Natural killer cell (primary cell): ENCODE results near the gene FBXL12. TPM values are rescaled to one million over a fixed set of nuclear protein-coding genes. Genes with fewer than 3 reads are reported as not detected.

Source experiments
- ATAC-seq, 3 donors: fragments of 150-1000 bp in 2 of 3; fragments of 200-7000 bp in 1 of 3; cut with Tn5 transposase; 1 replicate in 1 of 3; 2 replicates in 2 of 3; pipeline ENCODE4 v1.10.0; 2021; ENCODE audit warnings: mild to moderate bottlenecking in 2 of 3, moderate library complexity in 2 of 3
- DNase-seq, 2 donors: peaks; one replicate each; pipeline versions ENCODE4 v3.0.0 to v3.0.0-alpha.2; 2013 to 2021; ENCODE audit warnings: mixed read lengths in 1 of 2
- H3K27ac ChIP-seq: one replicate; pipeline ENCODE4 v1.5.1; 2013; ENCODE audit warnings: mild to moderate bottlenecking, low read length
- H3K27me3 ChIP-seq: one replicate; pipeline ENCODE4 v1.6.1; 2013; ENCODE audit warnings: low read length; ENCODE audit not compliant: control insufficient read depth, insufficient read depth
- H3K36me3 ChIP-seq: one replicate; pipeline ENCODE4 v1.6.1; 2013; ENCODE audit warnings: low read length; ENCODE audit not compliant: control insufficient read depth, insufficient read depth
- H3K4me1 ChIP-seq: one replicate; pipeline ENCODE4 v1.6.1; 2013; ENCODE audit warnings: low read length; ENCODE audit not compliant: control insufficient read depth, insufficient read depth
- H3K4me3 ChIP-seq: one replicate; pipeline ENCODE4 v1.5.1; 2013; ENCODE audit warnings: low read length
- H3K9me3 ChIP-seq: one replicate; pipeline ENCODE4 v1.6.1; 2013; ENCODE audit warnings: low read length; ENCODE audit not compliant: control insufficient read depth, insufficient read depth
- H3K27ac Mint-ChIP-seq, 2 donors: one replicate each; pipeline ENCODE4 v1.8.0; 2022; ENCODE audit warnings: mild to moderate bottlenecking in 2 of 2, mixed read lengths in 2 of 2, moderate library complexity in 1 of 2
- H3K27me3 Mint-ChIP-seq, 2 donors: one replicate each; pipeline ENCODE4 v1.8.0; 2022; ENCODE audit warnings: low read depth in 2 of 2, mixed read lengths in 2 of 2
- H3K36me3 Mint-ChIP-seq: one replicate; pipeline ENCODE4 v1.8.0; 2022; ENCODE audit warnings: mixed read lengths
- H3K4me1 Mint-ChIP-seq, 2 donors: one replicate each; pipeline ENCODE4 v1.8.0; 2022; ENCODE audit warnings: mixed read lengths in 2 of 2
- H3K4me3 Mint-ChIP-seq: one replicate; pipeline ENCODE4 v1.8.0; 2022; ENCODE audit warnings: mild to moderate bottlenecking, moderate library complexity, mixed read lengths
- H3K9me3 Mint-ChIP-seq, 2 donors: one replicate each; pipeline ENCODE4 v1.8.0; 2022; ENCODE audit warnings: mixed read lengths in 2 of 2
- CTCF ChIP-seq: fragments of 200-600 bp; IDR thresholded peaks from one replicate; pipeline ENCODE4 v1.8.0; 2022; ENCODE audit warnings: antibody characterized with exemption
- WGBS: methylation state at CpG from one replicate; pipeline ENCODE4 v1.1.7; 2013; ENCODE audit warnings: missing lambda C conversion rate; ENCODE audit not compliant: insufficient coverage; 5-methylcytosine and 5-hydroxymethylcytosine counted together
- intact Hi-C: fragments of 100-400 bp; cut with micrococcal nuclease; formaldehyde crosslinking; loops from one replicate; pipeline ENCODE4 v1.14.2; 2022
- total RNA-seq, 4 donors: library from RNA; stranded (reverse); fragments of 120-200 nt in 1 of 4; gene quantifications; one replicate each; pipeline versions ENCODE4 v1.2.3 to v1.2.4, GENCODE V29; 2013 to 2022

FBXL12 gene
- total RNA-seq, 3 donors from 2014 or later (not counting 1 experiment from before 2014, with no cell fraction given) = 36.9 to 46.8 (median 43.6) TPM

- Histone ChIP-seq H3K27me3 (no peaks in the 10 kb centered on the region), H3K27ac (no peak overlapping the region), H3K36me3 (peaks cover 24% of the 10 kb centered on the region), H3K4me3 (peak overlapping the region; percentile 55), H3K9me3 (no peaks in the 10 kb centered on the region), H3K4me1 (peaks cover 17% of the 10 kb centered on the region)
- intact Hi-C loops = loop anchor here (5.0 kb wide), 1 partner anchor 49 kb away; no protein-coding TSS in a partner anchor
- DNase-seq (no peak), ATAC-seq (no peak)
- Mint-ChIP-seq H3K4me1 (peaks cover 12 to 22% of the 10 kb centered on the region in 2 donors), H3K27ac (peak overlapping the region; percentile 50 to 59), H3K27me3 (no peaks in the 10 kb centered on the region), H3K36me3 (no peaks in the 10 kb centered on the region), H3K9me3 (no peaks in the 10 kb centered on the region), H3K4me3 (peak overlapping the region; percentile 85)
- no peak for TF ChIP-seq CTCF
- 16% methylated on average over 5 of the region's 5 CpGs for WGBS
Observed at GRCh38 chr19:9836021-9836420, 17.1 kb upstream of the FBXL12 start.

- peak overlapping the region; percentile 55 for H3K4me3 ChIP-seq
Observed at GRCh38 chr19:9835507-9835949, 16.6 kb upstream of the FBXL12 start.

DNA sequence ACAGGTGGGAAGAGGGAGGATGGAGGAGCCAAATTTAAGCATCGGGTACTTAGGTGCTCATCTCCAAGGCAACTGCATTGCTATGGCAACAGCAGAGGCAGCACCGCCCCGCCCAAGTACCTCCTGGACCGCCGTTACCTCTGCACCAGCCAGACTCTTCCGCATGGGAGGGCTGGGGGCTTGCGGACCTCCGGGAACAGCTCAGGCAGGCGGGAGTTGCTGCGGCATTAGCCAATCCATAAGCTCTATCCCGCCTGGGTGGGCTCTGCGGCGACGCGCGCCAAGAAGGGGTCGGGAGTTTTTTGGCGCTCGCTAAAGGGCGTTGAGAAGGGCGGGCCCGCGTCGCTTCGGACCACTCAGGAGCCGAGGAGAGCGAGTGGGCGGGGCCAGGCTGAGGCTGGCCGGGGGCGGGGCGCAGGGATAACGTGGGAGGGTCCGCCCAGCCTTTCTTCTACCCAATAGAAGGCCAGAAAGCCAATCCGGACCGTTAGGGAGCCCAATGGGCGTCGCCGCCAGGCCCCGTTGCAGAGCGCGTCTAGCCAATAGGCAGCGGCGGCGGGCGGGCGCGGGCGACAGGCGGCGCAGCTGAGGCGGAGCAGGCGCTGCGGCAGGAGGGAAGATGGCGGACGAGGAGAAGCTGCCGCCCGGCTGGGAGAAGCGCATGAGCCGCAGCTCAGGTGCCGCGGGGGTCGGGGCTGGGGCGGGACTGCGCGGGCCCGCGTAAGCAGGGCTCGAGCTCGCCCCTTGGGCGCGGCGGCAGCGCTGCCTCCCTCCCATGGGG lies 16.0 kb upstream of the FBXL12 start, which contains the start of gene PIN1:
TSS of gene PIN1 (plus strand) at position 593 of the 781 bp plus-strand sequence. CDS start at position 620, 27 bp downstream.
- Histone ChIP-seq H3K27me3 (no peaks in the 10 kb centered on the region), H3K9me3 (no peaks in the 10 kb centered on the region), H3K27ac (peak within 1 kb of the TSS; percentile 70), H3K4me1 (peaks cover 17% of the 10 kb centered on the region), H3K4me3 (peak within 1 kb of the TSS; percentile 59), H3K36me3 (peaks cover 16% of the 10 kb centered on the region)
- Mint-ChIP-seq H3K36me3 (no peaks in the 10 kb centered on the region), H3K27me3 (no peaks in the 10 kb centered on the region), H3K27ac (peak within 1 kb of the TSS; percentile 85 to 89), H3K9me3 (no peaks in the 10 kb centered on the region), H3K4me3 (peak within 1 kb of the TSS; percentile 85), H3K4me1 (peaks cover 12 to 22% of the 10 kb centered on the region in 2 donors)
- ATAC-seq = peak; percentile 95 to 99 (median 96)
- intact Hi-C loops = loop anchor here (1.0 to 5.0 kb wide), 2 partner anchors 16 to 48 kb away; partner anchors contain the start of gene FBXL12
- peak; percentile 99 for DNase-seq
- TF ChIP-seq CTCF = peak; percentile 21
- under 1% methylated on average over 73 of the region's 73 CpGs for WGBS

More at GRCh38 chr19:9835507-9835949, 16.6 kb upstream of the FBXL12 start:
- H3K27ac Mint-ChIP-seq = peak overlapping the region; percentile 50 to 89
- H3K36me3 Mint-ChIP-seq = no peaks in the 10 kb centered on the region
- no peak for TF ChIP-seq CTCF
- H3K9me3 Mint-ChIP-seq = no peaks in the 10 kb centered on the region
- no peaks in the 10 kb centered on the region for H3K9me3 ChIP-seq
- DNase-seq (peak in 1 of 2 donors; percentile 20), ATAC-seq (no peak)
- peaks cover 12 to 22% of the 10 kb centered on the region in 2 donors for H3K4me1 Mint-ChIP-seq
- intact Hi-C loops = loop anchor here (1.0 to 5.0 kb wide), 2 partner anchors 16 to 48 kb away; partner anchors contain the start of gene FBXL12
- peaks cover 20% of the 10 kb centered on the region for H3K36me3 ChIP-seq
- H3K27me3 ChIP-seq = no peaks in the 10 kb centered on the region
- WGBS = 3% methylated on average over 28 of the region's 28 CpGs
- peaks cover 17% of the 10 kb centered on the region for H3K4me1 ChIP-seq
- peak overlapping the region; percentile 11 for H3K27ac ChIP-seq
- peak overlapping the region; percentile 85 for H3K4me3 Mint-ChIP-seq
- H3K27me3 Mint-ChIP-seq = no peaks in the 10 kb centered on the region
